HG02763 (cell line): ENCODE results near the gene ADGB.
"Not testable (repeated sequence)": the region's sequence is repeated elsewhere in the genome, so short reads cannot be mapped to it uniquely, and the experiment has no call there.

Experiments used
- ATAC-seq: cut with Tn5 transposase; IDR thresholded peaks from one replicate; pipeline ENCODE4 v1.9.1; 2021; ENCODE audit warnings: mild to moderate bottlenecking, moderate library complexity; ENCODE audit not compliant: unreplicated experiment

The ADGB gene

DNA sequence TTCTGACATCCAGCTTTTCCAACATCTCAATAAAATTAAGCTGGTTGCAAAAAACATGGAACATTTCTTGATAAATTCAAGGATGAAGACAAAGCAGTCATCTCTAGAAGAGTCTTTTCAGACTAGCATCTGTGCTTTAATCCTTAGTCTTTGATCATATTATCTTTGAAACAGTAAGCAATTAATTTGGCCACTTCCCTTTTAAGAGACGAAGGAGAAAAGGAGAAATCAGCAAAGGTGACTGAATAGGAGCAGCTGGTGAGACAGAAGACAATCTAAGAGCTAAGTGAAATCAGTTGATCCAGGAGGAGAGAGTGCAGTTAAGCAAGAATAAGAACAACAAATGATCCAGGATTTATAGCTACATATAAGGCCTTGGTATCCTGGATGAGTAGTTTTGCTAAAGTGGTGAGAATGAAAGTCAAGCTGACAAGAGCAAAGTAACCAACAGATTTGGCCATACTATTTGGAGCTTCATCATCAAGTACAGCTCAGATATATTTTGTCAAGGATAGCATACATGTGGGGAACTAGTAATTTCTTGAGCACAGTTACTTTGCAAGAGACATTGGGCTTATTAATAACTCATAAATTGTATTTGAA is 215.5 kb downstream of the ADGB start:
- no peak for ATAC-seq

DNA sequence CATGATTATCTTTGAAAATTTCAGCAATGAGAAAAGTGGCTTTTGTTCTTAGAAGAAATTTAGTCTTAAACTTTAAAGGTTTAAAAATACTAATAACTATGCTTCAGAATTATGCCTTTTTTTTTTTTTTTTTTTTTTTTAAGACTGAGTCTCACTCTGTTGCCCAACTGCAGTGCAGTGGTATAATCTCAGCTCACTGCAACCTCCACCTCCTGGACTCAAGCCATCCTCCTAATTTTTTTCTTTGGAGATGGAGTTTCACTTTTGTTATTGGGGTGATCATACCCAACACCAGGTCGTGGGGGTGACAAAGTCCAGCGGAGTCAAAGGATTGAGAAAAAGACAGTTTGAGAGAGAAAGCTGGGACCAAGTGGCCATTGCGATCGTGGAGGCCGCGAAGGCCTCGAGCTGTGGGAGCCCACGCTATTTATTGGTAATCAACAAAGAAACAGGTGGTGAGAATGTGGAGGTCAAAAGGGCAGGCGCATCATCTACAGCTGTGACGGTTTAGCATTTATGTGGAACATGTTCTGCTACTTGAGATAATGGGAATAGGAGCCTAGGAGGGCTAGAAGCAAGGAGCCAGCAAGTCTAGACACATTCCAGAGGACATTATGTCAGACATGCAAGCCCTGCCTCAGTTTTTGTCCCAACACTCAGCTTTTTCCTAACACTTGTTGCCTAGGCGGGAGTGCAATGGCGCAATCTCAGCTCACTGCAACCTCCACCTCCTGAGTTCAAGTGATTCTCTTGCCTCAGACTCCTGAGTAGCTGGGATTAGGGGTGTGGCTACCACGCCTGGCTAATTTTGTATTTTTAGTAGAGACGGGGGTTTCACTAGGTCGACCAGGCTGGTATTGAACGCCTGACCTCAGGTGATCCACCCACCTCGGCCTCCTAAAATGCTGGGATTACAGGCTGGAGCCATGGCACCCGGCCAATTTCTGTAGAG is 217.0 kb downstream of the ADGB start:
- ATAC-seq: not testable (repeated sequence)

DNA sequence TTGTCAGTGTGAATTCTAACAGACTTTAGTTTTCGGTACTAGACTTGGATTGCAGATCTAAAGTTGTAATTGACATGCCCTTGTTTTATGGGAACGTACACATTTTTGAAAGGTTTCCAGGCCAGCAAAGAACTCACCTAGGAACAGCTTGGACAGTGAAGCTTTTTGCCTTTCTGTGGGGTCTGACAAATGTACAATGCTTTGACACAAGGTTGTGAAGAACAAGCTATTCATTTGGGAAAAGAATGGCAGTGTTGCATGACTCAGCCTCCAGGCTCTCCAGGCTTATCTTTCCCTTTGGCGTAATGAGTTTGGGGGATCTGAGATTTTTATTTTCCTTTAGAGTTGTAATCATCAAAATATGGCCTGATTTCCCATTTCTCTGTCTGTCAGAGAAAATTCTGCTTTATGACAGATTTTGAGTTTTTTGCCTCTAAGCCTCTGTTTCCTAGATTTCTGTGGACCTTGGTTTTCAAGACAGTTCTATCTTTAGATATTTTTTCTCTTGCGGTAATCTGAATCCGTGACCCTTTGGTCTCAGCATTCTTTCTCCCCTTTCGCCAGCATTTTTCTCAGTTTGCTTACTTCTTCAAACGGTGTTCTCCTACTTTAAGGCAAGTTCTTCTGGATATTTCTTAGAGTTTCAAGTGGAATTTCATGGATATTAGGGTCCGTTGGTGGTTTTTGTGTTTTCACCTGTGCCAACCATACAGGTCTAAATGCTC is 221.0 kb downstream of the ADGB start:
- ATAC-seq: no peak

DNA sequence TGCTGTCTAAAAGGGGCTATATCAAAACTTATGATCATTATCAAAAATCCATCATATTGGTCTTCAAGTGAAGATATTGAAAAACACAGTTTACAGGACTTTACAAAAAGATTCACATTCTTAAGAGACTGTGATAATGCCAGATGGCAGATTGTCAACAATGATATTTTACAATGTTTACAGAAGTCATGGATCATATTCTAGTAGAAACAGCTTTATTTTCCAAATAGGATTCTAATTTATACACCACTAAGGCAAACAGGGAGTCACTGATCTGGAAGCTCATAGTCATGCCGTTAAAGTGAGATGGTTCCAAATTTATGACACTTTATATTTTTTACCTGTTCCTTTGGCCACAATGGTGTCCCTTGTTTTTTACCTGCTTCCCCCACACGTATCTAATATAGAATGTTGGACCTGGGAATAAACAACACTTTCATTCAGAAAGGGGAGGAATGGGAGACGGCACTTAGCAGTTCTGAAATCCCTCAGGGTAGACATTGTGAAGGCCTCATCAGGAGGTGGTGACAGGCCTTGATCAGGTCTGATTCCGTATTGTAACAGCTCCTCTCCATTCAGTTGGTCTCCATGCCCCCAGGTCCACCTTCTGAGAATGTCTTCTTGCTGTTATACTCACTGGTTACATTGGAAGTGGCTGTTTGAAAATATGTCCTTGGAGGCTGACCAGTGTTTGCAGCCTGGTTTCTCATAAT is 228.6 kb downstream of the ADGB start:
- no peak for ATAC-seq

DNA sequence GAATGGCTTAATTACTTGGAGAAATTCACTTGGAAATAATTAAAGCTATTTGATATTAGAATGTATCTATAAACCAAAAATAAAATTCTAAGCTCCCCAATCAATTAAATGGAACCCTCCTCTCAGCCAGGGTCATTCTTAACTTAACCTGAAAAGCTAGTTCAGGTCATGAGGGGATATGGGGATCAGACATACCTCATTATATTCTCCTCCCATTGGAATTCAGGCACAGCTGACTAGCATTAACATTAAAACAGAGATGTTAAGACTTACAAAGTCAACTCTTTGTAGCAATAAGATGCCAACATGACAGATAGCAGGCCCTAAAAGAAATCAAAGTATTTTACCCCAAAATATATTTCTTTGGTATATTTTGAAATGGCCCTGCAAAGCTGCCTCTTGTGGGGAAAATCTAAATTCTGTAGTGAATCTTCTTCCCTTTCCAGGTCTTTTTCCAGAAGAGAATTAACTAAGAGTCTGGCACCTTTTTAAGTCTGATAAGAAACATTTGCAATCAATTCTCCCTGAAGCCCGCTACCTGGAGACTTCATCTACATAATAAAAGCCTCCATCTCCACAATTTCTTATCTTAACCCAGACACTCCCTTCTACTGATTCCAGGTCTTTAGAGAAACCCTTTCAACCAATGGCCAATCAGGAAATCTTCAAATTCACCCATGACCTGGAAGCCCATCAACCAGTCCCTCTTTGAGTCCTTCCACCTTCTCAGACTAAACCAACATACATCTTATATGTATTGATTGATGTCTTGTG is 231.2 kb downstream of the ADGB start:
- ATAC-seq: no peak

DNA sequence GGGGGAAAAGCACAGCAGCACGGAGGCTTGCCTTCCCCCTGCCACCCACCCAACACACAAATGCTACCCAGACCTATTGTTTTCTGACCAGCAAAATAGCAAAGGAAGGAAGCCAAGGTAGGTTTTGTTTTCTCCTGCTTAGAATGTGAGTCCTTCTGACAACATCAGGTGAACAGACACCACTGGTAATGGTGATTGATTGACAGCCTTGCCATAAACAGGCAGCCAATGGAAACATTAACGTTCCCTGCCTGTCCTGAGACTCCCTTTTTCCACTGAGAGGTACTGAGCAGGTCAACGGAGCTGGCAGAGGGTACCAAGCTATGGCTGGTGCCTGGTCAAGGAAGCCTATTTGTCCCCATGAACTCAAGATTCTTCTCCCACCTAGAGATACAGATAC is 234.4 kb downstream of the ADGB start:
- ATAC-seq: no peak

DNA sequence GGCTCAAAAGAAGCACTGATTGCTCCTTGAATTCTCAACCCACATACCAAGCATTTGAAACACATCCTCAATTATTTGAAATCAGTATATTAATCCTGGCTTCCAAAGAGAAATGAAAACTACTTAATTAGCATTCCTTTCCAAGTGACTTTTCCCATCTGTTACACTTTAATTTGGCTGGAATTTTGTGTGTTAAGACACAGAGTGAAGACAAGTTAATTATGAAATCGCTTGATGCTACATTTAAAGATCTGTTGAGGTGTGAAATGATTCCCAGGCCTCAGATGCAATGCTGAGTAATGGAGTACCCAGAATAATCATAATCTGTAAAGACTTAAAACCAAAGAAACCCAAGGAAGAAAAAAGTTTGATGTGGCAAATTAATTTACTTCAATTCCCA is 241.4 kb downstream of the ADGB start:
- no peak for ATAC-seq

DNA sequence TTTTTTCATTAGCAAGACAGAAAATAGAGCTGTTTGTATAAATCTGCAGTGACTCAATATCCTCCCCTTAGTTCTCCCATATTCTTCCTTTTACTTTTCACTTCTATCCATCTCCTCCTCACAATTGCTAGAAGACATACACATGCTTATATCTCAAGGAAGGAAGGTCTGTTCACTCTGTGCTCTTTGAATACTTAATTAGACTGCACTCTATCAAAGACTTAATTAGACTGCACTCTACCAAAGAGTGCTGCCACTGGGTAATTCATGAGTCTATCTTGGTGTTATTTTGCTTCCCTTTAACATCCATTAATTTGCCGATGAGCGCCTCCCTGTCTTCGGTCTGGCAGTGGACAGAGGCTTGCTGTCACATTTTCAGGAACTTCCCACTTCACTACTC is 241.9 kb downstream of the ADGB start:
- no peak for ATAC-seq

DNA sequence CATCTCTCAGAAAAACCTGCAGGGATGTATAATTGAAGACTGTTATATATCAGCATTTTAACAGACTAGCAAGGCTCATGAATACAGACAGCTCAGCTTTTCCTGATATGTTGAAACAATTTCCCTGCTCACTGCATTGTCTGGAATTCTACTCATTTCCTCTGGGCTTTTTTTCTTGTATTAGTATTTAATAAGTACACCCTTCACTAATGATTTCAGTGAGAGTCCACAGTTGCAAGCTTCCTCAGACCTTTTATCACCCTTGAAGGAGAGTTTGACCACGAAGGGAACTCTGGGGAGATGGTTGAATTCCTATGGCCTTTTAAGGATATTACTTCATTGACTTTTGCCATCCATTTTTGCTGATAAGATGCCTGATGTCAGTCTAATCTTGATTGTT is 248.7 kb downstream of the ADGB start:
- ATAC-seq: no peak

DNA sequence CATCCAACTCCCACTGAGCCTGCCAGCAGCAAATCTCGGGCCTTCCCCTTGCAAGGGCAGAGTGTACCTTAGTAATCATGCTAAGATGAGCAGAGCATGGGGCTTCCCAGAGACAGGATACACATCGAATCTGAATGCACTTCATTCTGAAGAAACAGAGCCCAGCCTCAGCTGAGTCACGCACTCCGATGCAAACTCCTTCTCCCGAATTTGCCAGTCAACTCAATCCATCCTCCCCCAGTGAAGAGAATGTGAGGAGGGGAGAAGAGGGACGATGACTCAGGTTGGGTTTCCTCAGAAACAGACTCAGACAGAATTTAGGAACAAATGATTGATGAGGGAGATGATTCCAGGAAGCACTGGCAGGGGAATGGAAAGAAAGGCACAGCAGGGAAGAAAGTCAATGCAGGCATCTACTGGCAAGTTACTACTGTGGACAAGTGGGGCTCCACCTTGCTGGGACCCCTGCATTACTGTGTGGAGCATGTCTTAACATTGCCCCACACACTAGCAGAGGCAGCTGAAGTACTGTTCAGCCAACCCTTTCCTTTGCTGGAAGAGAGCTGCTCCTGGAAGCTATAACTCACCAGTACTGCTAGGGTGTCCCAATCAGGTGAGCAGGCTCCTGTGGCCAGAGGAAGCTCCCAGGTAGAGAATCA is 251.6 kb downstream of the ADGB start:
- no peak for ATAC-seq

DNA sequence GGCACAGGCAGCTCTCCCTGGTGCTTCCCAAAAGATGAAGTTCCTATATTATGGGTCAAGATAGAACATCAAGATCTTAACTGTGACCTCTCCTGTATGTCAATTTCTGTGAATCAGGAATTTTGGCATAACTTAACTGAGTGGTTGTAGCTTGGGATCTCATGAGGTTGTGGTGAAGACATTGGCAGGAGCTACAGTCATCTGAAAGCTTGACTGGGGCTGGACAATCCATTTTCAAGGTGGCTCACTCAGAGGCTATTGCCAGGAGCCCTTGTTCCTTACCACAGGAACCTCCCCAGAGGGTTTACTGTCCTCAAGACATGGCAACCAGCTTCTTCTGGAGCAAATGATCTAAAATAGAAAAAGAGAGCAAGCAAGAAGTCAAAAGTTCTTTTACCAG is 252.2 kb downstream of the ADGB start:
- no peak for ATAC-seq

DNA sequence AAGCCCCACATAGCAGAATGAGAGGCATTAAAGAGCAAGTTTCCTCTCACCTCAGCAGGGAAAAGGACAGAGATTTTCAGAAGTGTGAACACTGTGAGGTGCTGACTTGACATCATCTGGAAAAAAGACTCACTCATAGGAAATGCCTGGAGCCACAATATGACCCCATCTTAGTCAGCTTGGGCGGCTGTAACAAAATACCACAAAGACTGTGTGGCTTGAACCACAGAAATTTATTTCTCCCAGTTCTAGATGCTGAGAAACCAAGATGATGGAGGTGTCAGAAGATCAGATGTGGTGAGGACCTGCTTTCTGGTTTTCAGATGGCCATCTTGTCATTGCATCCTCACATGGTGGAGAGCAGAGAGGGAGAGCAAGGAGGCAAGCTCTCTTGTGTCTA is 253.1 kb downstream of the ADGB start:
- ATAC-seq: no peak

DNA sequence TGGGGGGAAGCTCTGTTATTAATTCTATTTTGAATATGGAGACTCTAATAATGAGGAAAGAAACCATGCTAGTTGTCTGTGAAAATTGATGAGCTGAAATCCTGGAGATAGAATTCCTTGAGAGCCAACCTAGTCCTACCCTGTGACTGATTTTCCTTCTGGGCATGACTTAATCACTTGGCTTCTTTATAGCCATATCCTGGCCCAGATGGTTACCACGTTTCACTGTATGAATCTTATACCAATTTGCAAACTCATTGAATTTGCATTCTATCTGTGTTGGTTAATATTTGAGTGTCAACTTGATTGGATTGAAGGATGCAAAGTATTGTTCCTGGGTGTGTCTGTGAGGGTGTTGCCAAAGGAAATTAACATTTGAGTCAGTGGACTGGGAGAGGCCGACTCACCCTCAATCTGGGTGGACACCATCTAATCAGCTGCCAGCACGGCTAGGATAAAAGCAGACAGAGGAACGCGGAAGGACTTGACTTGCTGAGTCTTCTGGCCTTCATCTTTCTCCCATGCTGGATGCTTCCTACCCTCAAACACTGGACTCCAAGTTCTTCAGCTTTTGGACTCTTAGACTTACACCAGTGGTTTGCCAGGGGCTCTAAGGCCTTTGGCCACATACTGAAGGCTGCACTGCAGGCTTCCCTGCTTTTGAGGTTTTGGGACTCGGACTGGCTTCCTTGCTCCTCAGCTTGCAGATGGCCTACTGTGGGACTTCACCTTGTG is 255.9 kb downstream of the ADGB start:
- not testable (repeated sequence) for ATAC-seq

DNA sequence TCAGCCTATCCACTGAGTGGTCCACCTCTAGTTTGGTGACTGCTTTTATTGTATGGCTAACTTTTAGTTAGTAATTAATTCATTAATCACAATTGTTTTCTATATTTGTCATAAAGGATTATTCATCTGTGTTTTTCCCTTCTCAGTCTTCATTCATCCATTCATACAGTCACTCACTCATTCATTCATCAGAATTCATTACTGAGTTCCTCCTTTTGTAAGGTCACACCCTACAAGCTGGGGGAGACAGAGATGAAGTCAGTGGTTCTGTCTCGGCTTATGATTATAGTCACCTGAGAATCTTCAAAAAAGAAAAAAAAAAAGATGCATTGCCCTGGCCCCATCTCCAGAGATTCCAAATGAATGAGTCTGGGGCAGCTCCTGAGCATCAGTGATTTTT is 257.1 kb downstream of the ADGB start:
- ATAC-seq: no peak

DNA sequence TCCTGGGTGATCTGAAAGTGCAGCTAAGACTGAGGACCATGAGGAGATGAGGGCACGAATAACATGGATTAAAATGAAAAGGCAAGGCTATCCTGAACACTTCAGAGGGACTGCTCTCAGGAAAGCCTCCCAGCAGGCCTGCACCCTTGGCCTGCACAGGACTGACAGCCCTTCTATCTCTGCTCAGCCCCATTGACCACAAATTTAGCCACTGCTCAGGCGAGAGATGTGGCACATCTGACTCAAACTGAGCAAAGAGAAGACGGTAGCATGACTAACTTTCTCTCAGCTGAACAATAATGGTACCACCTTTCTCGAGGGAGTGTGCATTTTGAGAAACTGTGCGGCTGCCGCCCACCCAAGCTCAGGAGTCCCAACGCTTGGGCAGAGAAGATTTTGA is 257.5 kb downstream of the ADGB start:
- ATAC-seq: peak; percentile 45

DNA sequence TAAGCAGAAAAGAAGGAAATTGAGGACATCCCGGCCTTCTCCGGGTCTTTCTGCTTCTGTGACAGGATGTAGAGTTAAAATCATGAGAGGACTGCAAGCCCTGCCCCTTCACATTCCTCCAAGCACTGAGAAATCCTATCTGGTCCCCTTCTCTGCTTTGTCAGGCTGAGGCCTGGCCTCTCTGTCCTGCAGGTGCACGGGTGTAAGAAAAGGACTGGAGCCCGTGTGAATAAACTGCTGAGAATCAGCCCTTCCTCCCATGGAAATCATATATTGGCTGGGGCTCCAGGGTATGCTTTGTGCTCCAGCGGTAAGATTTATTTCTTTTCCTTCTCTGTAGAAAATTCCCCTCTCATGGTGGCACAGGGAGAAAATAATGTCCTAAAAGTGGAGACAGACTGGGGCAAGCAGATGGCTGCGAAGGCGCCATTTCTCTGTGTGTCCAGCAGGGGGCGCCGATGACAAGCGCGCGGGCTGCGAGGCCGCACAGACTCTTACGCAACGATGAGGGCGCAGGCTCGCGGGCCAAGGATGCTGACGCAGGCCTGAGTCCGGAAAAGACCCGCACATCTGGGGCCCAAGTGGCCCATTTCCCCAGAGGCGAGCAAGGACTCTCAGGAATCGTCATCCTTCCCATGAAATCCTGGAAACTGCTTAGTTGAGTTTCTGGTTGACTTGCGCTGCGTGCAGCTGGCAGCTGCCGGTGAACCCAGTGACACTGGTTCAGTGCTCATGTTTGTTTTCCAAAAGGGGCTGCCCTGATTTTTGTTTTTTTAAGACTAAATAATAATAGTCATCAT is 258.6 kb downstream of the ADGB start:
- ATAC-seq: peak; percentile 93

DNA sequence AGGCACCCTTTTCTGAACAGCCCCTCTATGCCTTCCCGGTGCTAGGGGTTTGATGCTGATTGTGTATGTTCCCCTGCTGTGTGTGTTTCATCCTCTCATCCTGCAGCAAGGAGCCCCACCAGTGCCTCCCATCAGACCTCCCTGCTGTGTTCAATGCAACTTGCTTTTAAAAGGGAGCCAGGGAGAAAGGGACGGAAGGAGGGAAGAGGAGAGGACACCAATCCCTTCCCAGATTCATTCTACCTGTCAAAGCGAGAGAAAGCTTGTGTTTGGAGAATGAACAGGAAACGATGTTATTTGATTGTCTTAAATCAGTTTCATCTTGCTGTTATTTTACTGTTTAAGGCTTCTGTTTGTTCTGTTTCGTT is 259.2 kb downstream of the ADGB start:
- peak; percentile 18 for ATAC-seq

DNA sequence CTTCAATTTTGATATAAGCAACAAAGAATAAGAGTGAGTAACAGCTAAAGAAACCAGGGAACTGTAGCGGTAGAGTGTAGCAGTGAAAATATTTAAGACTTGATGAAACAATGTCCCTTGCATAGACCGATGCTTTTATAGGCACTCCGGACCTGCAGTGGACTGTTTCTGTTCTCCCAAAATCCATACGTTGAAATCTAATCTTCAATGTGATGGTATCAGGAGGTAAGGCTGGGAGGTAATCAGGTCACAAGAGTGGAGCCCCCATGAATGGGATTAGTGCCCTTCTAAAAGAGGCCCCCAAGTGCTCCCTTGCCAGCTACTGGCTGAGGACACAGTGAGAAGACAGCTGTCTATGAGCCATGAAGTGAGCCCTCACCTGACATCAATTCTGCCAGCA is 260.4 kb downstream of the ADGB start:
- ATAC-seq: no peak
